KG1 (cell line): Measurements from ENCODE around the gene PUDP.
"Not testable (repeated sequence)": the region's sequence is repeated elsewhere in the genome, so short reads cannot be mapped to it uniquely, and the experiment has no call there.

Experiments
- DNase-seq: peaks from one replicate; lab custom pipeline; 2025; lab: John Stamatoyannopoulos, UW

PUDP gene

GRCh38 chrX:7109049-7109531 lies 38.9 kb downstream of the PUDP start:
- DNase-seq = no peak

- no peak for DNase-seq
These were observed 39.9 kb downstream of the PUDP start for GRCh38 chrX:7108030-7108429.

GRCh38 chrX:7106649-7107048 lies 41.3 kb downstream of the PUDP start:
- no peak for DNase-seq

GRCh38 chrX:7102119-7102518 lies 45.8 kb downstream of the PUDP start:
- DNase-seq = no peak

GRCh38 chrX:7100022-7100421 lies 47.9 kb downstream of the PUDP start:
- no peak for DNase-seq

GRCh38 chrX:7095657-7096056 lies 52.3 kb downstream of the PUDP start:
- DNase-seq = not testable (repeated sequence)

- DNase-seq = no peak
These were observed 54.6 kb downstream of the PUDP start for GRCh38 chrX:7093305-7093704.

- DNase-seq = no peak
These were observed 55.4 kb downstream of the PUDP start for GRCh38 chrX:7092543-7092942.

- no peak for DNase-seq
These were observed 56.0 kb downstream of the PUDP start for GRCh38 chrX:7091923-7092322.

GRCh38 chrX:7090641-7091040 lies 57.3 kb downstream of the PUDP start:
- DNase-seq = no peak

- no peak for DNase-seq
These were observed 58.9 kb downstream of the PUDP start for GRCh38 chrX:7088968-7089615.

GRCh38 chrX:7086384-7086783 lies 61.6 kb downstream of the PUDP start:
- DNase-seq = no peak

- no peak for DNase-seq
These were observed 62.1 kb downstream of the PUDP start for GRCh38 chrX:7085879-7086278.

GRCh38 chrX:7084841-7085240 lies 63.1 kb downstream of the PUDP start:
- DNase-seq = no peak

GRCh38 chrX:7083468-7084396 lies 64.2 kb downstream of the PUDP start:
- no peak for DNase-seq

- no peak for DNase-seq
These were observed 64.9 kb downstream of the PUDP start for GRCh38 chrX:7083021-7083420.

GRCh38 chrX:7082556-7082955 lies 65.4 kb downstream of the PUDP start:
- no peak for DNase-seq

GRCh38 chrX:7077241-7078230 lies 70.4 kb downstream of the PUDP start:
- no peak for DNase-seq

GRCh38 chrX:7076245-7076661 lies 71.7 kb downstream of the PUDP start:
- no peak for DNase-seq

- DNase-seq = no peak
These were observed 73.1 kb downstream of the PUDP start for GRCh38 chrX:7074908-7075204.

GRCh38 chrX:7074148-7074907 lies 73.6 kb downstream of the PUDP start:
- no peak for DNase-seq
